ENCODE results near the gene SLC25A3.

The SLC25A3 gene

GRCh38 chr12:98578392-98578791, 15.1 kb upstream of the SLC25A3 start:
- Histone ChIP-seq H3K27ac (no peak overlapping the region), H3K4me3 (ENCODE audit: low read depth, low read length) (no peak overlapping the region), H3K27me3 (replicated peaks) (no peaks in the 10 kb centered on the region), H3K36me3 (replicated peaks) (no peaks in the 10 kb centered on the region)
- TF ChIP-seq, protein P1, sequence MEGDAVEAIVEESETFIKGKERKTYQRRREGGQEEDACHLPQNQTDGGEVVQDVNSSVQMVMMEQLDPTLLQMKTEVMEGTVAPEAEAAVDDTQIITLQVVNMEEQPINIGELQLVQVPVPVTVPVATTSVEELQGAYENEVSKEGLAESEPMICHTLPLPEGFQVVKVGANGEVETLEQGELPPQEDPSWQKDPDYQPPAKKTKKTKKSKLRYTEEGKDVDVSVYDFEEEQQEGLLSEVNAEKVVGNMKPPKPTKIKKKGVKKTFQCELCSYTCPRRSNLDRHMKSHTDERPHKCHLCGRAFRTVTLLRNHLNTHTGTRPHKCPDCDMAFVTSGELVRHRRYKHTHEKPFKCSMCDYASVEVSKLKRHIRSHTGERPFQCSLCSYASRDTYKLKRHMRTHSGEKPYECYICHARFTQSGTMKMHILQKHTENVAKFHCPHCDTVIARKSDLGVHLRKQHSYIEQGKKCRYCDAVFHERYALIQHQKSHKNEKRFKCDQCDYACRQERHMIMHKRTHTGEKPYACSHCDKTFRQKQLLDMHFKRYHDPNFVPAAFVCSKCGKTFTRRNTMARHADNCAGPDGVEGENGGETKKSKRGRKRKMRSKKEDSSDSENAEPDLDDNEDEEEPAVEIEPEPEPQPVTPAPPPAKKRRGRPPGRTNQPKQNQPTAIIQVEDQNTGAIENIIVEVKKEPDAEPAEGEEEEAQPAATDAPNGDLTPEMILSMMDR (IDR thresholded peaks at IDR 0.05; ENCODE audit: low read depth, low read length, missing control alignments) = no peak
- no peak for DNase-seq
- in situ Hi-C loops (cut with HindIII; ENCODE audit: low pct_ligation_motif_present, low sequenced_read_pairs) = no loop called here

DNA sequence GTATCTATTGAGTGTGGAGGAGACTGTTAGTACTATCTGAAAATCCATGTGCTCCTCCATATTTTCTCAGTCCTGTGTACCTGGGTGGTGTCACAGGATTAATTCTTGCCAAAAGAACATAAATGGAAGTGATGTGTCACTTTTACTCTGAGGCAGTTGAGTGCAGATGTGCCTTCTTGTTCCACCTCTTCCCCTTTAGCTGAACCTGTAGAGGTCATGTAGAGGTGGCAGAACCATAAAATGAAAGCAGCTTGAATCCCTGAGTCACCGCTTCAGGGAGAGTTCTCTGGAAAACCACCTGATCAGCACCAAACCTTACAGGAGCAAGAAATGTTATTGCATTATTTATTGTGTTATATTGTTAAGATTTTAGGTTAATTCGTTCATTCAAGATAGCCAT, 14.7 kb upstream of the SLC25A3 start:
- Histone ChIP-seq H3K27me3 (replicated peaks) (no peaks in the 10 kb centered on the region), H3K27ac (no peak overlapping the region), H3K36me3 (replicated peaks) (no peaks in the 10 kb centered on the region), H3K4me3 (ENCODE audit: low read depth, low read length) (no peak overlapping the region)
- peak; percentile 56 for DNase-seq
- in situ Hi-C loops (cut with HindIII; ENCODE audit: low pct_ligation_motif_present, low sequenced_read_pairs) = no loop called here
- TF ChIP-seq, protein P1 (IDR thresholded peaks at IDR 0.05; ENCODE audit: low read depth, low read length, missing control alignments) = no peak

- no peak for DNase-seq
- H3K27me3 ChIP-seq (replicated peaks) = no peaks in the 10 kb centered on the region
- in situ Hi-C loops (cut with HindIII; ENCODE audit: low pct_ligation_motif_present, low sequenced_read_pairs) = no loop called here
- no peak overlapping the region for H3K27ac ChIP-seq
- H3K36me3 ChIP-seq (replicated peaks) = no peaks in the 10 kb centered on the region
- TF ChIP-seq, protein P1 (IDR thresholded peaks at IDR 0.05; ENCODE audit: low read depth, low read length, missing control alignments) = no peak
- no peak overlapping the region for H3K4me3 ChIP-seq (ENCODE audit: low read depth, low read length)
Observed at GRCh38 chr12:98579347-98579746, 14.1 kb upstream of the SLC25A3 start.

DNA sequence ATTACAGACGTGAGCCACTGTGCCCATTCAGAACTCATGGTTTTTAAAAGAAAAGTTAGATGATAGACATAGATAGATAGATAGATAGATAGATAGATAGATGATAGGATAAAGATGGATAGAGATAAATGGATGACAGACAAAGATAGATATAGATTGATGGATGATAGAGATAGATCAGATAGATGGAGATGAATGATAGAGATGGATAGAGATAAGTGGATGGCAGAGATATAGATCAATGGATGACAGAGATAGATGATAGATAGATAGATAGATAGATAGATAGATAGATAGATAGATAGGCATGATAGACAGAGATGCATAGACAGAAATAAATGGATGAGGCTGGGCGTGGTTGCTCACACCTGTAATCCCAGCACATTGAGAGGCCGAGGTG, 13.7 kb upstream of the SLC25A3 start:
- in situ Hi-C loops (cut with HindIII; ENCODE audit: low pct_ligation_motif_present, low sequenced_read_pairs) = no loop called here
- Histone ChIP-seq H3K27me3 (replicated peaks) (no peaks in the 10 kb centered on the region), H3K27ac (no peak overlapping the region), H3K36me3 (replicated peaks) (no peaks in the 10 kb centered on the region), H3K4me3 (ENCODE audit: low read depth, low read length) (no peak overlapping the region)
- DNase-seq = no peak
- TF ChIP-seq, protein P1 (IDR thresholded peaks at IDR 0.05; ENCODE audit: low read depth, low read length, missing control alignments) = no peak

- in situ Hi-C loops (cut with HindIII; ENCODE audit: low pct_ligation_motif_present, low sequenced_read_pairs) = no loop called here
- TF ChIP-seq, protein P1 (IDR thresholded peaks at IDR 0.05; ENCODE audit: low read depth, low read length, missing control alignments) = no peak
- DNase-seq = no peak
- H3K36me3 ChIP-seq (replicated peaks) = no peaks in the 10 kb centered on the region
- no peak overlapping the region for H3K27ac ChIP-seq
- no peak overlapping the region for H3K4me3 ChIP-seq (ENCODE audit: low read depth, low read length)
- H3K27me3 ChIP-seq (replicated peaks) = no peaks in the 10 kb centered on the region
Observed at GRCh38 chr12:98580695-98581094, 12.8 kb upstream of the SLC25A3 start.

- in situ Hi-C loops (cut with HindIII; ENCODE audit: low pct_ligation_motif_present, low sequenced_read_pairs) = no loop called here
- Histone ChIP-seq H3K36me3 (replicated peaks) (no peaks in the 10 kb centered on the region), H3K4me3 (ENCODE audit: low read depth, low read length) (no peak overlapping the region), H3K27ac (no peak overlapping the region), H3K27me3 (replicated peaks) (no peaks in the 10 kb centered on the region)
- TF ChIP-seq, protein P1 (IDR thresholded peaks at IDR 0.05; ENCODE audit: low read depth, low read length, missing control alignments) = no peak
- no peak for DNase-seq
Observed at GRCh38 chr12:98581101-98581500, 12.4 kb upstream of the SLC25A3 start.
